ENCODE results near the gene ASPHD1.

DNA sequence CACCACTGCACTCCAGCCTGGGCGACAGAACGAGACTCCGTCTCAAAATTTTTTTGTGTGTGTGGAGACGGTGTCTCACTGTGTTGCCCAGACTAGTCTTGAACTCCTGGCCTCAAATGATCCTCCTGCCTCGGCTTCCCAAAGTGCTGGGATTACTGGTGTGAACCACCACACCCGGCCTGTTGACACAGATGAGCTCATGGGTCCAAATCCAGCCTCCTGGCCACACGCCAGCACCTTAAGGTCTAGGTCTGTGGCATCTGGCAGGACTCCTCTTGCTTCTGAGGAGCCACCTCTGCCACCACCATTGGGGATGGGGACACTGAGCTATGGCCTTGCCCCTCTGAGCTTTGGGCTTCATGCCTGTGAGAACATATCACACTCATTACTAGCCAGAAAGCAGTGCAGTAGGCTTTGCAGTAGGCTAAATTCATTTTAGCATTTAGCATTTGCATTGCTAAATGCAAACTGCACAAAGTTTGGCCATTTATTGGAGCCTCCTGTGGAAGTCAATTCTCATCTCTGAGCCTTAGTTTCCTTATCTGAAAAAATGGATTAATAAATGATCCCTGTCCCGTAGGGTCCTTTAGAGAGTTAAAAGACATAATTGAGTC is 31.8 kb upstream of the ASPHD1 start:
- TF ChIP-seq CTCF (IDR thresholded peaks at IDR 0.05) (no peak), POLR2A (IDR thresholded peaks at IDR 0.05) (no peak)
